HG03575 (cell line): Measurements from ENCODE around the gene SLK.

Experiments
- ATAC-seq: cut with Tn5 transposase; IDR thresholded peaks from one replicate; pipeline ENCODE4 v1.9.1; 2021; ENCODE audit not compliant: unreplicated experiment, insufficient number of reproducible peaks, low FRiP score; ENCODE audit errors: extremely low read depth

SLK gene

GRCh38 chr10:104072786-104073185 is 105.8 kb downstream of the SLK start:
- no peak for ATAC-seq

DNA sequence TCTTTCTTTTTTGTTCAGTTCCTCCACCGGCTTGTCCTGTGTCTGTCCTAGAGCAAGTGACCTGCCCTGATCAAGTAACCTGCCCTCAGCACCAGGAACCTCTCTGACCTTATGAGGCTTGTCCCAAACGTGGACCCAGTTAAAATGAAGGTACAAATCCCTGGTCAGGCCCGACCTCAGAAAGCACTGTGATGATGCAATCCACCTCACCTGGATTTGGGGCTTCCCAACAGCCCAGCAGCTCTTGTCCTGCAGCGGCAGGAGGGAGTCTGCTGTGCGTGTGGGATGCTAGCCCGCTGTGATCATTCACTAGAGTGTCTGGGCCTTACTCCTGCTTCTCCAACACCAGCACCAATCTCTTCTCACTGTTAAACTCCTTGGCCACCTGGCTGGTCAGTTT is 107.6 kb downstream of the SLK start:
- no peak for ATAC-seq

DNA sequence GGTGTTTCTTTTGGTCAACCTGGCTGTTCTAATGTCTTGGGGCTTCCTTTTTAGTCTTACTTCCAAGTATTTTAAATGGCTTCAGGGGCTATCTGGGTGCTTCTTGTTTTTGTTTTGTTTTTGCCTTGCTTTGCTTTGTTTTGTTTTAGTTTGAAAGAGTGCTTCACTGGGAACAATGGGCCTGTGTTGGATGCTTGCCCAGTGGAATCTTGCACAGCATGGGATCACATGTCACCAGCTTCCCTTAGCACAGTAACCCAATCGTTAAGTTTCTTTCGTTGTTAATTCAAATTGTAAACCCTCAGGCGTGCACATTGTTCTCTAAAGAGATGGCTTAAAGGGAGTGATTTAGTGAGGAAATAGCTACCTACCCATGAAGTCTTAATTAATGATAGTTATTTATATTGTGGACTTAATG is 109.8 kb downstream of the SLK start:
- no peak for ATAC-seq

DNA sequence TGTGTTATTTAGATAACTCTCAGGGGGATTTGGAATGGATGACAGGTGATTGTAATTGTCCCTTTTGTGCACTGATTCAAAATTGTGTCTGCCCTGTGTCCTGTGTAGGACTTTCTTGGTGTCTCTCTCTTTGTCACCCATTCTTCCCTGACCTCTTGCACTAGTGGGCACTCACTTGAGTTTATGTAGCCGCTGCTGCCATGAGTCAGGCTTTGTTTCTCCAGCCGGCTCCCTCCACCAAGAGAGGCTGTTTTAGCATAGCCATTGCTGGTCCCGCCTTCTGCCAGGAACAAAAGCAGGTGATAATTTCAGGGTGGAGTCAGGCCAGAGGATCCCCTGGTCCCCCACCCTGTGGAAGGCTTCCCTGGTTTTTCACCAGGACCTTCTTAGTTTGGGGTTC is 110.3 kb downstream of the SLK start:
- no peak for ATAC-seq

- ATAC-seq: no peak
Observed at GRCh38 chr10:104077663-104078151, 110.8 kb downstream of the SLK start.
